ENCODE data around the gene RBM20.

DNA sequence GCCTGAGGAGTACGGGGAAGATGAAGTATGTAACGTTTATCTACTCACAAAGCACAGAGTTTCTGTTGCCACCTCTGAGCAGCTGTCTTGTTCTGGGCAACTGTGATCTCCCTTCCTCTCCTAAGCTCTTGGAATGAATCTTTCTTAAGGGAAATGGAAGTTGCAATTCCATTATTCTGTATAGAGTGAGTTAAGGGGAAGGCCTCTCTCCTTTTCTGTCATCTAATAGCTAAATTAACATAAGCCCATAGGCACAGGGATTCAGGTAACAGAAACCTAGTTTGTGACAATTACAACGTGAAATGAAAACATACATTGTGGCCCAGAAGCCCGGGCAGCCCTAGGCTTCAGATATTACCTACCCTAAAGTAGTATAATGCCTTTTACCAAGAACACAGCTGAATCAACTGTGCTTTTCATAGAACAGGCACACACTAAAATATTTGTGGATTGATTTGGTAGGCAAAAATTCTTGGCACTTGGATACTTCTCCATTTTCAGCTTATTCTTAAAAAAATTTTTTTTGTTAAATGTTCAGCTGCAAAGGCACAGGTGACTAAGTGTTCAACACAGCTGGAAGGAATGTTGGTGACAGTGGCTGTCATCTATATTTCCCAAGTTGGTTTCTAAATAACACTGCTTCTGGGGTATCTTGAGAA lies 223.8 kb downstream of the RBM20 start:
- TF ChIP-seq, protein P1, sequence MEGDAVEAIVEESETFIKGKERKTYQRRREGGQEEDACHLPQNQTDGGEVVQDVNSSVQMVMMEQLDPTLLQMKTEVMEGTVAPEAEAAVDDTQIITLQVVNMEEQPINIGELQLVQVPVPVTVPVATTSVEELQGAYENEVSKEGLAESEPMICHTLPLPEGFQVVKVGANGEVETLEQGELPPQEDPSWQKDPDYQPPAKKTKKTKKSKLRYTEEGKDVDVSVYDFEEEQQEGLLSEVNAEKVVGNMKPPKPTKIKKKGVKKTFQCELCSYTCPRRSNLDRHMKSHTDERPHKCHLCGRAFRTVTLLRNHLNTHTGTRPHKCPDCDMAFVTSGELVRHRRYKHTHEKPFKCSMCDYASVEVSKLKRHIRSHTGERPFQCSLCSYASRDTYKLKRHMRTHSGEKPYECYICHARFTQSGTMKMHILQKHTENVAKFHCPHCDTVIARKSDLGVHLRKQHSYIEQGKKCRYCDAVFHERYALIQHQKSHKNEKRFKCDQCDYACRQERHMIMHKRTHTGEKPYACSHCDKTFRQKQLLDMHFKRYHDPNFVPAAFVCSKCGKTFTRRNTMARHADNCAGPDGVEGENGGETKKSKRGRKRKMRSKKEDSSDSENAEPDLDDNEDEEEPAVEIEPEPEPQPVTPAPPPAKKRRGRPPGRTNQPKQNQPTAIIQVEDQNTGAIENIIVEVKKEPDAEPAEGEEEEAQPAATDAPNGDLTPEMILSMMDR (IDR thresholded peaks at IDR 0.05; ENCODE audit: low read length), result no peak
- no peak for TF ChIP-seq EZH2 (optimal IDR thresholded peaks at IDR 0.05; ENCODE audit: low read depth, low read length)
- no peak for TF ChIP-seq EZH2phosphoT487 (IDR thresholded peaks at IDR 0.05; ENCODE audit: low read length)

Measured in MM.1S (cell line).